ENCODE measurements around the gene IL5RA. TPM values are rescaled to one million over a fixed set of nuclear protein-coding genes. Genes with fewer than 3 reads are reported as not detected.
A peak's percentile ranks its signal among the peaks of the same experiment; 100 is the strongest.

Gene IL5RA
- total RNA-seq, 4 donors from 2014 or later, result 0.15 to 0.81 (median 0.72) TPM; not detected in 1

- ATAC-seq, result no peak
- WGBS, 2 donors (ENCODE audit: low coverage in 1 of 2), result 73 to 80% methylated on average over 2 of the region's 2 CpGs
Observed at GRCh38 chr3:3065876-3066275, 44.3 kb downstream of the IL5RA start.

DNA sequence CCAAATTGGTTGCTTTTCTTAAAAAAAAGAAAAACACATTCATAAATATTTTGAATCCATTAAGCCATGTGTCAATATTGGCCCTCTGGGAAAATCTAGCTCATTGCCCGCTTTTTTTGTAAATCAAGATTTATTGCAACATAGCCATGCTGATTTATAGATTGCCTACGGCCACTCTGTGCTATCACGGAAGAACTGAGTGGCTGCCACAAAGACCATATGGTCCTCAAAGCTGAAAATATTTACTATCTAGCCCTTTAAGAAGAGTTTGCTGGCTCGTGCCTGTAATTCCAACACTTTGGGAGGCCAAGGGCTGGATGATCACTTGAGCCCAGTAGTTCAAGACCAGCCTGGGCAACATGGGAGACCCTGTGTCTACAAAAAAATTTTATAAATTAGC lies 45.9 kb downstream of the IL5RA start:
- H3K4me3 ChIP-seq, result no peak overlapping the region
- ATAC-seq, result no peak
- WGBS, 2 donors (ENCODE audit: low coverage in 1 of 2), result 68 to 76% methylated on average over 3 to 4 of the region's 4 CpGs
- no peaks in the 10 kb centered on the region for H3K4me1 ChIP-seq
- H3K9me3 ChIP-seq, result no peaks in the 10 kb centered on the region
- H3K27ac ChIP-seq, result no peak overlapping the region
- H3K27me3 ChIP-seq, result no peaks in the 10 kb centered on the region
- H3K36me3 ChIP-seq, result no peaks in the 10 kb centered on the region
- TF ChIP-seq POLR2A (IDR thresholded peaks at IDR 0.05), result no peak
- no peak for TF ChIP-seq POLR2AphosphoS5 (IDR thresholded peaks at IDR 0.05)
- TF ChIP-seq CTCF (IDR thresholded peaks at IDR 0.05), result no peak
- no peak for TF ChIP-seq EP300 (IDR thresholded peaks at IDR 0.05)

More at GRCh38 chr3:3065876-3066275, 44.3 kb downstream of the IL5RA start:
- Histone ChIP-seq H3K27me3 (no peaks in the 10 kb centered on the region), H3K9me3 (no peaks in the 10 kb centered on the region), H3K4me3 (no peak overlapping the region), H3K27ac (no peak overlapping the region), H3K36me3 (no peaks in the 10 kb centered on the region), H3K4me1 (no peaks in the 10 kb centered on the region)
- TF ChIP-seq CTCF (IDR thresholded peaks at IDR 0.05), result no peak
- no peak for TF ChIP-seq POLR2A (IDR thresholded peaks at IDR 0.05)
- no peak for TF ChIP-seq EP300 (IDR thresholded peaks at IDR 0.05)
- no peak for TF ChIP-seq POLR2AphosphoS5 (IDR thresholded peaks at IDR 0.05)

DNA sequence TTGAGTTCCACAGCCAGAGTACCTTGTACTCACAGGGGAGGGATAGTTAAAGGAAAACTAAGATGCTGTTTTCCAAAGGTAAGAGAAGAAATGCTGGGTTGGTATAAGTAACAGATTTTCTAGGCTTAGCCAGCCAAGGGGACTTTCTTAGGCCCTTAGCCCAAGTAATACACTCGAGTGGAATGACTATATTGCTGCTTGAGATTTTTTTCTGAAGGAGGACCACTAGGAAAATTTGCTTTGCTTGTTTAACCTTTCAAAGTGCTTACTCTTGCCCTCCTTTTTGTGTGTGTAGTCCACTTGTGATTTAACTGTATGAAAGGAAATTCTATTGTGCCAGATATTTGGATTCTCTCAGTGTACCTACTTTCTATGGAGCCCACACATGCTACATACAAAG lies 50.5 kb downstream of the IL5RA start:
- Histone ChIP-seq H3K4me3 (no peak overlapping the region), H3K4me1 (no peaks in the 10 kb centered on the region), H3K36me3 (no peaks in the 10 kb centered on the region), H3K9me3 (no peaks in the 10 kb centered on the region), H3K27me3 (no peaks in the 10 kb centered on the region), H3K27ac (no peak overlapping the region)
- ATAC-seq, result no peak
- 40 to 82% methylated on average over 1 of the region's 1 CpG for WGBS, 2 donors (ENCODE audit: low coverage in 1 of 2)
- TF ChIP-seq POLR2AphosphoS5 (IDR thresholded peaks at IDR 0.05), result no peak
- no peak for TF ChIP-seq CTCF (IDR thresholded peaks at IDR 0.05)
- TF ChIP-seq POLR2A (IDR thresholded peaks at IDR 0.05), result no peak
- TF ChIP-seq EP300 (IDR thresholded peaks at IDR 0.05), result no peak

- ATAC-seq, result no peak
- no peak for TF ChIP-seq EP300 (IDR thresholded peaks at IDR 0.05)
- TF ChIP-seq POLR2AphosphoS5 (IDR thresholded peaks at IDR 0.05), result no peak
- no peak for TF ChIP-seq POLR2A (IDR thresholded peaks at IDR 0.05)
- no peak for TF ChIP-seq CTCF (IDR thresholded peaks at IDR 0.05)
Observed at GRCh38 chr3:3053974-3054373, 56.2 kb downstream of the IL5RA start.

GRCh38 chr3:3038201-3038991 lies 71.8 kb downstream of the IL5RA start:
- Histone ChIP-seq H3K4me3 (no peak overlapping the region), H3K27ac (no peak overlapping the region), H3K36me3 (no peaks in the 10 kb centered on the region), H3K4me1 (no peaks in the 10 kb centered on the region), H3K9me3 (no peaks in the 10 kb centered on the region), H3K27me3 (no peaks in the 10 kb centered on the region)
- TF ChIP-seq EP300 (IDR thresholded peaks at IDR 0.05) (no peak), POLR2A (IDR thresholded peaks at IDR 0.05) (no peak), POLR2AphosphoS5 (IDR thresholded peaks at IDR 0.05) (no peak), CTCF (IDR thresholded peaks at IDR 0.05) (no peak)
- 66 to 68% methylated on average over 11 to 25 of the region's 25 CpGs for WGBS, 2 donors (ENCODE audit: low coverage in 1 of 2)
- peak; percentile 44 for ATAC-seq

More at GRCh38 chr3:3053974-3054373, 56.2 kb downstream of the IL5RA start:
- no peaks in the 10 kb centered on the region for H3K27me3 ChIP-seq
- 44 to 59% methylated on average over 4 of the region's 4 CpGs for WGBS, 2 donors (ENCODE audit: low coverage in 1 of 2)
- H3K4me3 ChIP-seq, result no peak overlapping the region
- no peaks in the 10 kb centered on the region for H3K36me3 ChIP-seq
- H3K9me3 ChIP-seq, result no peaks in the 10 kb centered on the region
- no peak overlapping the region for H3K27ac ChIP-seq
- H3K4me1 ChIP-seq, result no peaks in the 10 kb centered on the region

Data from gastroesophageal sphincter (tissue), 4 donors.